ENCODE results near the gene DDR2. TPM values are rescaled to one million over a fixed set of nuclear protein-coding genes. Genes with fewer than 3 reads are reported as not detected.

The DDR2 gene
- total RNA-seq, 2 experiments from 2014 or later: 0.22 to 0.42 TPM

DNA sequence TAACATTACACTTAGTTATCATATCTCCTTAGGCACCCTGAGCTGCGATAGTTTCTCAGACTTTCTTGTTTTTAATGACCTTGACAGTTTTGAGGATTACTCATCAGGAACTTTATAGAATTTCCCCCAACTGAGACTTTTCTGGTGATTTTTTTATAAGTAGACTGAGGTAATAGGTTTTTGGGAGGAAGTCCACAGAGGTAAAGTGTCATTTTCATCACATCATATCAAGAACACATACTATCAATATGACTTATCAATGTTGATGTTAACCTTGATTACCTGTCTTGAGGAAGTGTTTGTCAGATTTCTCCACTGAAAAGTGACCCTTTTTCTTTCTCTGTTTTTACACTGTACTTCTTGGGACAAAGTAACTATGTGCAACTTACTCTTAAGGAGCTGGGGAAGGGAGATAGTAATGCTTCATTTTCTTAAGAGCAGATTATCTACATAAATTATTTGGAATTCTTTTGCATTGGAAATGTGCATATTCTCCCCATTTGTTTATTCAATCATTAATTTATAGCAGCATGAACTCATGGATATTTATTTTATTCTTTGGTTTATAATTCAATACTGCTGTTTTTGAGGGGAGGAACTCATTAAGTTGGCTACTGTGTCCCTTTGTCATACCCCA is 85.4 kb downstream of the DDR2 start:
- no peaks in the 10 kb centered on the region for H3K4me1 ChIP-seq (ENCODE audit: insufficient read depth, low read length)
- Mint-ChIP-seq H3K27ac (no peak overlapping the region), H3K9me3 (no peaks in the 10 kb centered on the region), H3K36me3 (ENCODE audit: low read depth) (no peaks in the 10 kb centered on the region), H3K4me3 (no peak overlapping the region), H3K27me3 (no peaks in the 10 kb centered on the region), H3K4me1 (ENCODE audit: low read depth) (no peaks in the 10 kb centered on the region)
- ChIA-PET POLR2A (no interaction called here), CTCF (interaction anchor here (1.6 kb wide), 1 partner anchor 24 kb away, joined by 3 read pairs; no protein-coding TSS in a partner anchor)
- DNase-seq (no peak), ATAC-seq (ENCODE audit: poor library complexity) (no peak)
- TF ChIP-seq, protein P1, sequence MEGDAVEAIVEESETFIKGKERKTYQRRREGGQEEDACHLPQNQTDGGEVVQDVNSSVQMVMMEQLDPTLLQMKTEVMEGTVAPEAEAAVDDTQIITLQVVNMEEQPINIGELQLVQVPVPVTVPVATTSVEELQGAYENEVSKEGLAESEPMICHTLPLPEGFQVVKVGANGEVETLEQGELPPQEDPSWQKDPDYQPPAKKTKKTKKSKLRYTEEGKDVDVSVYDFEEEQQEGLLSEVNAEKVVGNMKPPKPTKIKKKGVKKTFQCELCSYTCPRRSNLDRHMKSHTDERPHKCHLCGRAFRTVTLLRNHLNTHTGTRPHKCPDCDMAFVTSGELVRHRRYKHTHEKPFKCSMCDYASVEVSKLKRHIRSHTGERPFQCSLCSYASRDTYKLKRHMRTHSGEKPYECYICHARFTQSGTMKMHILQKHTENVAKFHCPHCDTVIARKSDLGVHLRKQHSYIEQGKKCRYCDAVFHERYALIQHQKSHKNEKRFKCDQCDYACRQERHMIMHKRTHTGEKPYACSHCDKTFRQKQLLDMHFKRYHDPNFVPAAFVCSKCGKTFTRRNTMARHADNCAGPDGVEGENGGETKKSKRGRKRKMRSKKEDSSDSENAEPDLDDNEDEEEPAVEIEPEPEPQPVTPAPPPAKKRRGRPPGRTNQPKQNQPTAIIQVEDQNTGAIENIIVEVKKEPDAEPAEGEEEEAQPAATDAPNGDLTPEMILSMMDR (IDR thresholded peaks at IDR 0.05): no peak
- no peak overlapping the region for H3K4me3 ChIP-seq (ENCODE audit: low read length)
- no peaks in the 10 kb centered on the region for H3K27me3 ChIP-seq (ENCODE audit: control insufficient read depth in 1 of 2, insufficient read depth in 2 of 2, low read length in 2 of 2)
- intact Hi-C loops (cut with DNase I, micrococcal nuclease): no loop called here
- no peaks in the 10 kb centered on the region for H3K9me3 ChIP-seq (ENCODE audit: control insufficient read depth in 1 of 2, insufficient read depth in 1 of 2, low read length in 2 of 2)
- no peaks in the 10 kb centered on the region for H3K36me3 ChIP-seq (ENCODE audit: insufficient read depth, low read length)
- H3K27ac ChIP-seq (ENCODE audit: low read depth in 1 of 2, low read length in 2 of 2): no peak overlapping the region

DNA sequence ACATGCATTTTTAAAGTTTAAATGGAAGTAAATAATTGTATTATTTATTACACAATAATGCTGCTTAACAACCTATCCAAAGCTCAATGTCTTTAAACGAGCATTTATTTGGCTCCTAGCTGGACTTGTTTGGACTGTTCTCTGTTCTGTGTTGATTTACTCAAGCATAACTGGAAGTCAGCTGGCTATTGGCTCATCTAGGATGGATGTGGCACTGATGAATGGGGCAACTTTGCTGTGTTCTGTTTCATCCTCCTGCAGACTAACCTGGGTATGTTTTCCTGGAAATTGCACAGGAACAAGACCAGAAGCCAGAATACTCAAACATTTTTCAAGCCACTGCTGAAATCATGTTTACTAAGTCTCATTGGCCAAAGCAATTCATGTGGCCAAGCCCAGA is 87.4 kb downstream of the DDR2 start:
- Mint-ChIP-seq H3K4me1 (ENCODE audit: low read depth) (no peaks in the 10 kb centered on the region), H3K36me3 (ENCODE audit: low read depth) (no peaks in the 10 kb centered on the region), H3K9me3 (no peaks in the 10 kb centered on the region), H3K27ac (no peak overlapping the region), H3K4me3 (no peak overlapping the region), H3K27me3 (no peaks in the 10 kb centered on the region)
- TF ChIP-seq, protein P1 (IDR thresholded peaks at IDR 0.05): no peak
- intact Hi-C loops (cut with DNase I, micrococcal nuclease): no loop called here
- ChIA-PET CTCF (no interaction called here), POLR2A (no interaction called here)
- Histone ChIP-seq H3K4me1 (ENCODE audit: insufficient read depth, low read length) (no peaks in the 10 kb centered on the region), H3K36me3 (ENCODE audit: insufficient read depth, low read length) (no peaks in the 10 kb centered on the region), H3K9me3 (ENCODE audit: control insufficient read depth in 1 of 2, insufficient read depth in 1 of 2, low read length in 2 of 2) (no peaks in the 10 kb centered on the region), H3K4me3 (ENCODE audit: low read length) (no peak overlapping the region), H3K27me3 (ENCODE audit: control insufficient read depth in 1 of 2, insufficient read depth in 2 of 2, low read length in 2 of 2) (no peaks in the 10 kb centered on the region), H3K27ac (ENCODE audit: low read depth in 1 of 2, low read length in 2 of 2) (no peak overlapping the region)
- ATAC-seq (ENCODE audit: poor library complexity) (no peak), DNase-seq (no peak)

DNA sequence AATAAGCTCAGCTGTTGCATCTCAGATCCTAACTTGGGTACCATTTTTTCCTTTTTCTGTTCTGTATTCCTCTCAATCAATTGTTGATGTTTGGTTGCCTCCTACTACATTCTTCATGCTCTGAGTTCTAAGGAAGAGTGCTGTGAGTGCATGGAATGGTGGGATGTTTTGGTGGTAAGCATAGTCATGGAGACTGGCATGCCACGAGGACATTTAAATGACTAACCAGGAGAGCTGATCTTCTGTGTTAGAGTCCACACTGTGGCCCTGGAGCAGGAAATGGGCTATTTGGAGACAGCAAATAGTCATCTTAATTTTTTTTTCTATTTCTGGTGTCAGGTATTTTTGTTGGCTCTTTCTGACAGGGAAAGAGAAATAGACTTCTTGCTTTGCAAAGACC is 88.7 kb downstream of the DDR2 start:
- intact Hi-C loops (cut with DNase I, micrococcal nuclease): no loop called here
- Histone ChIP-seq H3K9me3 (ENCODE audit: control insufficient read depth in 1 of 2, insufficient read depth in 1 of 2, low read length in 2 of 2) (no peaks in the 10 kb centered on the region), H3K4me1 (ENCODE audit: insufficient read depth, low read length) (no peaks in the 10 kb centered on the region), H3K27me3 (ENCODE audit: control insufficient read depth in 1 of 2, insufficient read depth in 2 of 2, low read length in 2 of 2) (no peaks in the 10 kb centered on the region), H3K4me3 (ENCODE audit: low read length) (no peak overlapping the region), H3K27ac (ENCODE audit: low read depth in 1 of 2, low read length in 2 of 2) (no peak overlapping the region), H3K36me3 (ENCODE audit: insufficient read depth, low read length) (no peaks in the 10 kb centered on the region)
- Mint-ChIP-seq H3K27me3 (no peaks in the 10 kb centered on the region), H3K4me3 (no peak overlapping the region), H3K9me3 (no peaks in the 10 kb centered on the region), H3K4me1 (ENCODE audit: low read depth) (no peaks in the 10 kb centered on the region), H3K36me3 (ENCODE audit: low read depth) (no peaks in the 10 kb centered on the region), H3K27ac (no peak overlapping the region)
- CTCF ChIA-PET: no interaction called here
- no peak for DNase-seq
- POLR2A ChIA-PET: no interaction called here
- TF ChIP-seq, protein P1 (IDR thresholded peaks at IDR 0.05): no peak
- ATAC-seq (ENCODE audit: poor library complexity): no peak

Measured in CD4-positive, alpha-beta T cell (primary cell).